ENCODE data around the gene SLC15A3. TPM values are rescaled to one million over a fixed set of nuclear protein-coding genes. Genes with fewer than 3 reads are reported as not detected.

The SLC15A3 gene
- total RNA-seq, 1 experiment from 2014 or later, result 0.43 TPM

GRCh38 chr11:60937144-60937527 lies 14.8 kb downstream of the SLC15A3 start:
- no peaks in the 10 kb centered on the region for H3K9me3 ChIP-seq
- Mint-ChIP-seq H3K27ac (ENCODE audit: unreplicated experiment) (no peak overlapping the region), H3K36me3 (ENCODE audit: insufficient read depth, unreplicated experiment) (peaks cover 23% of the 10 kb centered on the region), H3K4me1 (ENCODE audit: low read depth, unreplicated experiment) (peaks cover 13% of the 10 kb centered on the region), H3K9me3 (ENCODE audit: unreplicated experiment) (no peaks in the 10 kb centered on the region), H3K27me3 (ENCODE audit: insufficient read depth, unreplicated experiment) (no peaks in the 10 kb centered on the region), H3K4me3 (ENCODE audit: unreplicated experiment) (no peak overlapping the region)
- no peaks in the 10 kb centered on the region for H3K27me3 ChIP-seq (replicated peaks; ENCODE audit: control insufficient read depth, insufficient read depth, low read length)
- POLR2A ChIA-PET, result no interaction called here
- no TSS peak for BruUV-seq (replicated peaks)
- no peak for TF ChIP-seq CTCF (IDR thresholded peaks at IDR 0.05; ENCODE audit: insufficient read depth in 1 of 2, low read depth in 1 of 2, low read length in 1 of 2, severe bottlenecking in 1 of 2, unreplicated experiment in 1 of 2)
- CTCF ChIA-PET, result no interaction called here
- H3K4me3 ChIP-seq (ENCODE audit: low read depth, low read length), result no peak overlapping the region
- H3K36me3 ChIP-seq (ENCODE audit: control insufficient read depth, insufficient read depth, low read length), result no peaks in the 10 kb centered on the region
- no peaks in the 10 kb centered on the region; the same call in none of the 2 replicates for H3K4me1 ChIP-seq
- DNase-seq, result no peak
- intact Hi-C loops (cut with micrococcal nuclease; ENCODE audit: unreplicated experiment), result no loop called here

GRCh38 chr11:60936467-60937143 lies 15.4 kb downstream of the SLC15A3 start:
- Mint-ChIP-seq H3K36me3 (ENCODE audit: insufficient read depth, unreplicated experiment) (peaks cover 26% of the 10 kb centered on the region), H3K4me3 (ENCODE audit: unreplicated experiment) (no peak overlapping the region), H3K4me1 (ENCODE audit: low read depth, unreplicated experiment) (peaks cover 13% of the 10 kb centered on the region), H3K27me3 (ENCODE audit: insufficient read depth, unreplicated experiment) (no peaks in the 10 kb centered on the region), H3K9me3 (ENCODE audit: unreplicated experiment) (no peaks in the 10 kb centered on the region), H3K27ac (ENCODE audit: unreplicated experiment) (no peak overlapping the region)
- no peaks in the 10 kb centered on the region for H3K27me3 ChIP-seq (replicated peaks; ENCODE audit: control insufficient read depth, insufficient read depth, low read length)
- no TSS peak for BruUV-seq (replicated peaks)
- H3K4me1 ChIP-seq, result no peaks in the 10 kb centered on the region; the same call in 1 of the 2 replicates
- H3K9me3 ChIP-seq, result no peaks in the 10 kb centered on the region
- H3K36me3 ChIP-seq (ENCODE audit: control insufficient read depth, insufficient read depth, low read length), result peaks cover 2% of the 10 kb centered on the region
- H3K4me3 ChIP-seq (ENCODE audit: low read depth, low read length), result no peak overlapping the region
- ChIA-PET POLR2A (no interaction called here), CTCF (no interaction called here)
- no peak for TF ChIP-seq CTCF (IDR thresholded peaks at IDR 0.05; ENCODE audit: insufficient read depth in 1 of 2, low read depth in 1 of 2, low read length in 1 of 2, severe bottlenecking in 1 of 2, unreplicated experiment in 1 of 2)
- intact Hi-C loops (cut with micrococcal nuclease; ENCODE audit: unreplicated experiment), result no loop called here
- DNase-seq, result no peak

- TF ChIP-seq CTCF (IDR thresholded peaks at IDR 0.05; ENCODE audit: insufficient read depth in 1 of 2, low read depth in 1 of 2, low read length in 1 of 2, severe bottlenecking in 1 of 2, unreplicated experiment in 1 of 2), result no peak
- BruUV-seq (replicated peaks), result no TSS peak
- Histone ChIP-seq H3K9me3 (no peaks in the 10 kb centered on the region), H3K36me3 (ENCODE audit: control insufficient read depth, insufficient read depth, low read length) (peaks cover 3% of the 10 kb centered on the region), H3K4me3 (ENCODE audit: low read depth, low read length) (no peak overlapping the region), H3K27me3 (replicated peaks; ENCODE audit: control insufficient read depth, insufficient read depth, low read length) (no peaks in the 10 kb centered on the region), H3K4me1 (no peaks in the 10 kb centered on the region; the same call in 1 of the 2 replicates)
- no peaks in the 10 kb centered on the region for H3K27me3 Mint-ChIP-seq (ENCODE audit: insufficient read depth, unreplicated experiment)
- ChIA-PET POLR2A (no interaction called here), CTCF (no interaction called here)
- H3K9me3 Mint-ChIP-seq (ENCODE audit: unreplicated experiment), result no peaks in the 10 kb centered on the region
- peaks cover 26% of the 10 kb centered on the region for H3K36me3 Mint-ChIP-seq (ENCODE audit: insufficient read depth, unreplicated experiment)
- H3K4me1 Mint-ChIP-seq (ENCODE audit: low read depth, unreplicated experiment), result peaks cover 13% of the 10 kb centered on the region
- H3K4me3 Mint-ChIP-seq (ENCODE audit: unreplicated experiment), result no peak overlapping the region
- DNase-seq, result no peak
- intact Hi-C loops (cut with micrococcal nuclease; ENCODE audit: unreplicated experiment), result no loop called here
- no peak overlapping the region for H3K27ac Mint-ChIP-seq (ENCODE audit: unreplicated experiment)
Measured at GRCh38 chr11:60935676-60936442, 16.1 kb downstream of the SLC15A3 start.

Measured in Caco-2 (cell line).